Measurements from ENCODE around the gene TMEM72. TPM values are rescaled to one million over a fixed set of nuclear protein-coding genes. Genes with fewer than 3 reads are reported as not detected.

TMEM72 gene
- total RNA-seq, 1 donor from 2014 or later: not detected

DNA sequence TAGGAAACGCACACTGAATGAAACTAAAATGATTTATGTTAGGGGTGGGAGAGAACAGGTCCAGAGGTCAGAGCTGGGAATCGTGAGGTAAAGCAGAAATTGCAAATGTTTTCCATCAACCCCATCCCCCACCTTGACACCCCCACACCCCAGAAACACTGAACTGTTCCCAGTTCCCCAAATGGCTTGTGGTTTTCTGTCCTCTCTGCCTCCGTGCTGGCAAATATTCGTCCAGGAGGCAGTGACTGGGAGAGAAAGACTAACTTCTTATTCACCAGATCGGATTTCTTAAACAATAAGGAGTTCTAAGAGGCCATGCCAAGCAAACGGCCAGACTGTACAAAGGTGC lies 47.7 kb downstream of the TMEM72 start:
- Histone ChIP-seq H3K27ac (peak overlapping the region; percentile 86 to 90), H3K36me3 (peaks cover 0 to 4% of the 10 kb centered on the region in 2 donors), H3K4me1 (peaks cover 7 to 34% of the 10 kb centered on the region in 2 donors), H3K27me3 (no peaks in the 10 kb centered on the region), H3K4me3 (peak overlapping the region; percentile 78 to 93), H3K9me3 (no peaks in the 10 kb centered on the region)
- TF ChIP-seq, protein P1, sequence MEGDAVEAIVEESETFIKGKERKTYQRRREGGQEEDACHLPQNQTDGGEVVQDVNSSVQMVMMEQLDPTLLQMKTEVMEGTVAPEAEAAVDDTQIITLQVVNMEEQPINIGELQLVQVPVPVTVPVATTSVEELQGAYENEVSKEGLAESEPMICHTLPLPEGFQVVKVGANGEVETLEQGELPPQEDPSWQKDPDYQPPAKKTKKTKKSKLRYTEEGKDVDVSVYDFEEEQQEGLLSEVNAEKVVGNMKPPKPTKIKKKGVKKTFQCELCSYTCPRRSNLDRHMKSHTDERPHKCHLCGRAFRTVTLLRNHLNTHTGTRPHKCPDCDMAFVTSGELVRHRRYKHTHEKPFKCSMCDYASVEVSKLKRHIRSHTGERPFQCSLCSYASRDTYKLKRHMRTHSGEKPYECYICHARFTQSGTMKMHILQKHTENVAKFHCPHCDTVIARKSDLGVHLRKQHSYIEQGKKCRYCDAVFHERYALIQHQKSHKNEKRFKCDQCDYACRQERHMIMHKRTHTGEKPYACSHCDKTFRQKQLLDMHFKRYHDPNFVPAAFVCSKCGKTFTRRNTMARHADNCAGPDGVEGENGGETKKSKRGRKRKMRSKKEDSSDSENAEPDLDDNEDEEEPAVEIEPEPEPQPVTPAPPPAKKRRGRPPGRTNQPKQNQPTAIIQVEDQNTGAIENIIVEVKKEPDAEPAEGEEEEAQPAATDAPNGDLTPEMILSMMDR (IDR thresholded peaks at IDR 0.05): no peak
- intact Hi-C loops (cut with DNase I): loop anchor here (1.0 to 5.0 kb wide), 4 partner anchors 16 to 82 kb away; no protein-coding TSS in a partner anchor
- DNase-seq (ENCODE audit: low spot score in 2 of 2): no peak

DNA sequence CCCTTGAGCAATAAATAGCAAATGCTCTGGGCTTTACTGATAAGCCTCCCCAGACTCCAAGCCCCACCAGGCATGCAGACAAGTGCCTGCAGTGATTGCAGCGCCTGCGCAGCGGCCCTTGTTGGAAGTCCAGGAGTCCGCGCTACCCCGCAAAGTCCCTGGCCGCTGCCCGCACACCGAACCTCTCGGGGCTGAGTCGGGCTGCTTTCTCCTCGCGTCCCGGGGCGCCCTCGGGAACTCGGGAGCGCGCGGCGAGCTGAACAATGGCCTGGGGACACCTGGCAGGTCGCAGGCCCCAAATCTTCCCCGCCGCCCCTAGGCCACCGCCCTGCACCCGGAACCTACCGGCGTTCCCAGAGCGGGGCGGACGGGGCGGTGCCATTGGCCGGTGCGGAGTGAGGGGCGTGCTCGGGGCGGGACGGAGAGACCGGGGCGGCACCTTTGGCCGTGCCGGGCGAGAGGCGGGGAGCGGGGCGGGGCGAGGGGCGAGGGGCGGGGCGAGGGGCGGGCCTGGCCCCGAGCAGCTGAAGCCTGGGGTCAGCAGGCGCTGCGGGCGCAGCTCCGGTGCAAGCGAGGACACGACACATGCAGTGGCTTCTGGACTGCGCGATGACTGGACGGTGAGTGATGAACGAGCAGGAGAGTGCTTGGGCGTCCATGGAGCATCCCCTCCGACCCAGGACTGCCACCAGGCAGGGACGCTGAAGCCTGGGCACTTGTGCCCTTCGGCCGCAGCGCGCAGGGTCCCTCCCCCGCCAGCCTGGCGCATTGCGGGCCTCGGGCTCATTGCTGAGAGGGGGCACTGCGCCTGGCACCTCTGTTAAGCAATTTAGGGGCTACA lies 48.3 kb downstream of the TMEM72 start, which contains the start of gene RASSF4:
RASSF4 (plus strand) TSS at position 556 of the 841 bp plus-strand sequence. CDS start 10,401 bp downstream, outside the sequence.
- intact Hi-C loops (cut with DNase I): loop anchor here (1.0 to 5.0 kb wide), 4 partner anchors 16 to 82 kb away; no protein-coding TSS in a partner anchor
- H3K4me1 ChIP-seq: peaks cover 13 to 40% of the 10 kb centered on the region in 2 donors
- DNase-seq (ENCODE audit: low spot score in 2 of 2): peak in 1 of 2 donors; percentile 95
- peak within 1 kb of the TSS; percentile 86 to 90 for H3K27ac ChIP-seq
- H3K9me3 ChIP-seq: no peaks in the 10 kb centered on the region
- H3K27me3 ChIP-seq: no peaks in the 10 kb centered on the region
- H3K4me3 ChIP-seq: peak within 1 kb of the TSS; percentile 78 to 93
- H3K36me3 ChIP-seq: peaks cover 0 to 2% of the 10 kb centered on the region in 2 donors
- TF ChIP-seq, protein P1 (IDR thresholded peaks at IDR 0.05): peak in 1 of 3 experiments; percentile 15

DNA sequence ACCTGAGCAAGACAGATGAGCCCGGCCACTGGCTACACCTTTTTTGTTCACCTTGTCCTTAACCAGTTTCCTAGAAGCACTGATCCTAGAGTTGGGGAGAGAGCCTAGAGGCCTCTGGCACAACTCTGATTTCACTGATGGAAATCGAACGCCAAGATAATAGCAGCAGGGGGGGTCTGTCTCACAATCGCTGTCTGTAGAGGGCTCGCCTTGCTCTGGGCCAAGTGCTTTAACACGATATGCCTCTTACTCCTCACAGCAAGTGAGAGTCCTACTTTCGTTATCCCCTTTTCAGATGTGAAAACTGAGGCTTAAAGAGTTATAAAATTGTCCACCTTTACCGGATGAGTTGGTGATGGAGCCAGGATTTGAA lies 48.9 kb downstream of the TMEM72 start:
- Histone ChIP-seq H3K4me1 (peaks cover 18 to 44% of the 10 kb centered on the region in 2 donors), H3K4me3 (peak overlapping the region; percentile 78 to 93), H3K9me3 (no peaks in the 10 kb centered on the region), H3K27ac (peak overlapping the region; percentile 46 to 90), H3K27me3 (no peaks in the 10 kb centered on the region), H3K36me3 (no peaks in the 10 kb centered on the region)
- TF ChIP-seq, protein P1 (IDR thresholded peaks at IDR 0.05): no peak
- no peak for DNase-seq (ENCODE audit: low spot score in 2 of 2)
- intact Hi-C loops (cut with DNase I): no loop called here

DNA sequence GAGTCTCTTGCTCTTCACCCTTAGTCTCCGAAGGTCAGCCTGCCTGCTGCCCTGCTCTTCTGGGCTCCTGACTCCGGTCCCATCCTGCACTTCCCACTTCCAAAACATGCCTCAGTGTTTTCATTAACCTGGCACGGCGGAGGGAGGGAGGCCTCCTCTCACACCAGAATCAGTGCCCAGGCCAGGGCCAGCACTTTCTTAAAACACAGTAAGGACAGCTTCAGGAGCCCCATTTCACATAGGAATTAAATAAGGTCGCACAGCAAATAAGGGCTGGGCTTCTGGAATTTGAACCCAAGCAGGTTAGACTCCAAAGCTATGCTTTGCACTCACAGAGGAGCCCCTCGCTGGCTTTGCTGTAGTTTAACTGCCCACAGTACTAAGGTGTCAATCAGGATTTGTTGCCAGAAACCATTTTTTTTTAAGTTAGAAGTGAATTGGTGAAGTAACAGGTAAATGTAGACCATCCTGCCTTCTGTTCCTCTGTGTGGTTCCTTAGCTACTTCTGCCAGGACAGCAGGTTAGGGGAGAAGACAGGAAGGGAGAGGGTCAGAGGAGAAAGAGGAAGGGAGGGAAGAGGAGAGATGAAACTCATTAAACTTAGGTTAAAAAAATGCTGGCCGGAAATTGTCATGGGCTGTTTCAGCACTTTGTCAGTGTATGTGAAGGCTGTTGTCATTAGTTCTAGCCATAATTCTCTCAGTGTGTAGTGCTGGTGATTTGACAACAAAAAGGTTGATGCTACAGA lies 49.5 kb downstream of the TMEM72 start:
- intact Hi-C loops (cut with DNase I): no loop called here
- H3K4me1 ChIP-seq: peaks cover 18 to 44% of the 10 kb centered on the region in 2 donors
- no peak for DNase-seq (ENCODE audit: low spot score in 2 of 2)

DNA sequence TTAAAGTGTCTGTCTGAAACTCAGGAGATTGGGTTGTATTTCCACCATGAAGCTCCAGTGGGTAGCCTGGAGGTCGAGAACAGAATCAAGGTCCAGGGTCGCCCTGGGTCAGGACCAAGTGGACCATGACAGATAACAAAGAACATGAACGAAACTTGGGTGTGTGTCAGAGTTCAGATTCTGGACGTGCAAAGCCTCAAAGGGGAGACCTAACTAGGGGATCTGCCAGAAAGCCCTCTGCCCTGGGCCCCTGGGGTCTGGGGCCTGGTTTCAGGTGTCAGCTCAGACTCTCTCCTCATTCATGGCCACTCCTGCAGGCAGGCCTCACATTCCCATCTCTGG lies 50.1 kb downstream of the TMEM72 start:
- intact Hi-C loops (cut with DNase I): no loop called here
- no peaks in the 10 kb centered on the region for H3K36me3 ChIP-seq
- no peaks in the 10 kb centered on the region for H3K27me3 ChIP-seq
- peak overlapping the region in 1 of 2 donors; percentile 93 for H3K4me3 ChIP-seq
- peak overlapping the region in 1 of 2 donors; percentile 90 for H3K27ac ChIP-seq
- H3K4me1 ChIP-seq: peaks cover 18 to 44% of the 10 kb centered on the region in 2 donors
- TF ChIP-seq, protein P1 (IDR thresholded peaks at IDR 0.05): no peak
- DNase-seq (ENCODE audit: low spot score in 2 of 2): no peak
- no peaks in the 10 kb centered on the region for H3K9me3 ChIP-seq

More for the DNA sequence above, 49.5 kb downstream of the TMEM72 start:
- H3K36me3 ChIP-seq: no peaks in the 10 kb centered on the region
- H3K9me3 ChIP-seq: no peaks in the 10 kb centered on the region
- H3K4me3 ChIP-seq: peak overlapping the region; percentile 78 to 93
- TF ChIP-seq, protein P1 (IDR thresholded peaks at IDR 0.05): no peak
- peak overlapping the region in 1 of 2 donors; percentile 90 for H3K27ac ChIP-seq
- H3K27me3 ChIP-seq: no peaks in the 10 kb centered on the region
